HG02763 (cell line): ENCODE measurements around the gene MLPH.
"Not testable (repeated sequence)": the region's sequence is repeated elsewhere in the genome, so short reads cannot be mapped to it uniquely, and the experiment has no call there.

Experiments
- ATAC-seq: cut with Tn5 transposase; IDR thresholded peaks from one replicate; pipeline ENCODE4 v1.9.1; 2021; ENCODE audit warnings: mild to moderate bottlenecking, moderate library complexity; ENCODE audit not compliant: unreplicated experiment

Gene MLPH

DNA sequence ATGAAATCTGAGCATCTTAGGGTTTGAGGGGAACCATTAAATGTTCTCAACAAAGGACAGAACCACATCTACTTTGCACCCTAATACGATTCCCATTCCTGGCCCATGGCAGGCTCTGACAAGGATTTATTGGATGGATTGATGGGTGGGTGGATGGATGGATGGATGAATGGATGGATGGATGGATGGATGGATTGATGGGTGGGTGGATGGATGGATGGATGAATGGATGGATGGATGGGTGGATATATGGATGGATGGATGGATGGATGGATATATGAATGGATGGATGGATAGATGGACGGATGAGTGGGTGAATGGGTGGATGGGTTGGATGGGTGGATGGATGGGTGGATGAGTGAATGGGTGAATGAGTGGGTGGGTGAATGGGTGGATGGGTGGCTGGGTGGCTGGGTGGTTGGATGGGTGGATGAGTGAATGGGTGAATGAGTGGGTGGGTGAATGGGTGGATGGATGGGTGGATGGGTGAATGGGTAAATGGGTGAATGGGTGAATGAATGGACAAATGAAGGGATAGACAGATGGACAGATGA, 29.6 kb upstream of the MLPH start:
- no peak for ATAC-seq

GRCh38 chr2:237458519-237458918, 28.5 kb upstream of the MLPH start:
- no peak for ATAC-seq

DNA sequence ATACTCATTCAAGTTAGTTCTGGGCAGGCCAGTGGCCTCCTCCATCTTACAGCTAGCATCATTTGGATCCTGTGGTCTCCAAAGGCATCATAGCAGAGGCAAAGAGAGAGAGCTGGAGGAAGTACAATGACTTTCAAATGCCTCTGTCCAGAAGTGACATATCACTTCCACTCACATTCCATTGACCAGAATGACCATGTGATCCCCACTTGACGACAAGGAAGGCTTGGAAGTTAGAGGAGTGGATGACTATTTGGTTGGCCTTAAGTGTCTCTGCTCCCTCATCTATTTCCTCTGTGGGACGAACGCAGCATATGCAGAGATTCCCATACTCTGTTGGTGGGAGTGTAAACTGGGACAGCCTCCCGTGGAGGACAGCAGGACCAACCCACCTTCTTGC, 27.8 kb upstream of the MLPH start:
- ATAC-seq = no peak

- ATAC-seq = no peak
Measured at GRCh38 chr2:237459741-237460174, 27.3 kb upstream of the MLPH start.

GRCh38 chr2:237464757-237465391, 22.2 kb upstream of the MLPH start:
- no peak for ATAC-seq

DNA sequence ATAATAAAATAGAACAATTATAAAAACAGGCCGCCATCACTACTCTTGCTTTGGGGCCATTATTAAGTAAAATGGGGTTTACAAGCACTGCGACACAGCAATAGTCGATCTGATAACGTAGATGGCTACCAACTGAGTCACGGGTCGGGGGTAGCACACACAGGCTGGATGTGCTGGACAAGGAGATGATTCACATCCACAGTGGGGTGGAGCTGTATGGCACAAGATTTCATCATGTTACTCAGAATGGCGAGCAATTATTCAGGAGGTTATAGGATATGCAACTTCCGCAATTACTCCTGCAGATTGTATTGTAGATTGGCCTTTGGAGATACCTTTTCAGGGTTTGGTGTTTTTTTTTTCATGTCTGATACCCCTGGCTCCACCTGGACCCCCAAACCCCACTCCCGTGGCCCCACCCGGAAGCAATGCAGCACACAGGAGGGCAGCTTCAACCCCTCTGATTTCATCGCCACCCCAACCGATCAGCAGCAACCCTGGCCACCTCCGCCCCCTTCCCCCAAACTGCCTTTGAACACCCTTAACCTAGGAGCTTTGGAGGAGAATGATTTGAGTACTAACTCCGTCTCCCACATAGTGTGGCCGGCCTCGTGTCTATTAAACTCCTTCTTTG, 21.4 kb upstream of the MLPH start:
- ATAC-seq = no peak

- ATAC-seq = no peak
Measured at GRCh38 chr2:237466211-237466610, 20.8 kb upstream of the MLPH start.

- ATAC-seq = no peak
Measured at GRCh38 chr2:237467447-237468179, 19.4 kb upstream of the MLPH start.

- not testable (repeated sequence) for ATAC-seq
Measured at GRCh38 chr2:237469410-237469809, 17.6 kb upstream of the MLPH start.

GRCh38 chr2:237469849-237470248, 17.2 kb upstream of the MLPH start:
- ATAC-seq = no peak

GRCh38 chr2:237470914-237471313, 16.1 kb upstream of the MLPH start:
- ATAC-seq = no peak

- no peak for ATAC-seq
Measured at GRCh38 chr2:237471438-237472186, 15.4 kb upstream of the MLPH start.

- no peak for ATAC-seq
Measured at GRCh38 chr2:237472187-237472712, 14.8 kb upstream of the MLPH start.

GRCh38 chr2:237472909-237473877, 13.9 kb upstream of the MLPH start:
- no peak for ATAC-seq

- ATAC-seq = no peak
Measured at GRCh38 chr2:237473878-237474441, 13.1 kb upstream of the MLPH start.

- no peak for ATAC-seq
Measured at GRCh38 chr2:237474442-237474911, 12.6 kb upstream of the MLPH start.

DNA sequence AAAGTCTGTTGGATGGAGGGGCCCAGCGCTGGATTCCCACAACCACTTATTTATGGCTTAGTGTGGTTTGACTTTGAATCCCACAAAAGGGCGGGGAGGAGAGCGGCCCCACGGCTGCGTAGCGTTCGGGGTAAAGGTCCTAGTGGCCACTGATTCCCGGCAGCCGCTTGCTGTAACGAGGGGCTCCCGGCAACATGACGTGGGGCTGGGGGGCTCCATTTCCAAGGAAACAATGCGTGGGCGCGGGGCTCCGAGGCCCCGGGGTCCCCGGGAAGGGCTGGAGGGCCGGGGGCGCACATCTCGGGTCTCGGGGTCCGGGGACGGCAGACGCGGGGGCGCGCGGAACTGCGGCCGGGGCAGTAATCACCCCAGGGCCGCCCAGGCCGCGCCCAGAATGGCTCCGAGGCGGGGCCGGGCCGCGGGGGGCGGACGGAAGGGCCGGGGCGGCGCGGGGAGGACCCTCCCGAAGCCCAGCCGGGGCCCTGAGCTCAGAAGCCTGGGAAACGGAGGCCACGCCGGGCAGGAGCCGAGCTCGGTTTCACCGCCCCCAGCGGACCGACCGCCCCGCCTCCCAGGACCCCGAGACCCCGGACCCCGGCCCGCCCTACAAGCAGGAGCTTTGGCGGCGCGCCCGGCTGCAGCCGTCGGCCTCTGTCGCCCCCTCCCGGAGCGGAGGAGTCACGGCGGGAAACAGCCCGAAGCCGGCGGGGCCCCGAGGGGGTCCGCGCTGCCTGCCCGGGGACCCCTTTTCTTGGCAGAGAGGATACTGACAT, 11.9 kb upstream of the MLPH start:
- peak; percentile 73 for ATAC-seq

DNA sequence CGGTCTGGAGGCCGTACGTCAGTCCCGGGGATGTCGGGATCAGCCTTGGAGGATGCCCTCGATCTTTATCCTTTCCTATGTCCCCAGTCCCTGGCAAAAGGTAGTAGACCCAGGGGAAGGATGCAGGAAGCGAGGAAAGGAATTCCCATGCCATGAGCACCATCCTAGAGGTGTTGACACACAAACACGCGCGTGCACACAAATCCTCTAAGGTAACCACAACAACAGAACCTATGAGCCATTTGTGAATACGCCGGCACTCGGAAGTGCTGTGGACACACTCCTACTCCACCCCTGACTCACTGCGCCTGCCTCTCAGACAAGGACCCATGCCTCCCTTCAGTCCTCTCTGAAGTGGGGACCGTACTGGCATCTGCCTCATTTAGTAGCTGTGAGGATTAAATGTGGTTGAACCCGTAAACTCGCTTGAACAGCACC, 11.3 kb upstream of the MLPH start:
- no peak for ATAC-seq
